GM19328 (cell line): Measurements from ENCODE around the gene SDC3.
"Not testable (repeated sequence)": the region's sequence is repeated elsewhere in the genome, so short reads cannot be mapped to it uniquely, and the experiment has no call there.

Experiments
- ATAC-seq: cut with Tn5 transposase; IDR thresholded peaks from one replicate; pipeline ENCODE4 v1.9.1; 2021; ENCODE audit warnings: mild to moderate bottlenecking, moderate library complexity; ENCODE audit not compliant: unreplicated experiment

SDC3 gene, protein sequence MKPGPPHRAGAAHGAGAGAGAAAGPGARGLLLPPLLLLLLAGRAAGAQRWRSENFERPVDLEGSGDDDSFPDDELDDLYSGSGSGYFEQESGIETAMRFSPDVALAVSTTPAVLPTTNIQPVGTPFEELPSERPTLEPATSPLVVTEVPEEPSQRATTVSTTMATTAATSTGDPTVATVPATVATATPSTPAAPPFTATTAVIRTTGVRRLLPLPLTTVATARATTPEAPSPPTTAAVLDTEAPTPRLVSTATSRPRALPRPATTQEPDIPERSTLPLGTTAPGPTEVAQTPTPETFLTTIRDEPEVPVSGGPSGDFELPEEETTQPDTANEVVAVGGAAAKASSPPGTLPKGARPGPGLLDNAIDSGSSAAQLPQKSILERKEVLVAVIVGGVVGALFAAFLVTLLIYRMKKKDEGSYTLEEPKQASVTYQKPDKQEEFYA

DNA sequence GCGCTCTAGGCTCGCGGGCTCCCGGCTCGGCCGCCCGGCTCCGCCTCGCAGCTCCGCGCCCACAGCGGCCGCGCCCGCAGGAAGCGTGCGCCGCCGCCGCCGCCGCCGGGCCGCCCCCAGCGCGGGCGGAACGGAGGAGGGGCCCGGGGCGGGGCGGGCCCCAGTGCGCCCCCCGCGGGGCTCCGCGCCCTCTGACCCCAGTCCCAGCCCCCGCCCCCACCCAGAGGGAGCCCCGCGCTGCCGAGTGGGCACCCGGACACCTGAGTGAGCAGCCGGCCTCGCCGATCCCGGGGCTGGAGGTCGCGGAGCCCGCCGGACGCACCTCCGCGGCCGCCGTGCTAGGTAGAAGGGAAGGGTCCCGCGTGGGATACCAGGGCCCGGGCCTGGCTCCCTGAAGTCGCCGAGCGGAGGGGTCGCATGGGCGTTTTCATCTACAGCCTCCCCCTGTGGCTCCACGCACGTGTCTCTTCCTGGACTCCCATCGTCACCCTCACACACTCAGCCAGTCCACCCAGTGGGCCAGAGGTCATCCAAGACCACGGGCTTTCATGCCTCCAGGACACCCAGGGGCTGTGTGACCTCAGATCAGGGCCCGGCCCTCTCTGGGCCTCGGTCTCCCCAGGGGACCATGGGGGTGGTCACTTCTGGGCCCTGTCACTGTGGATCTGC is at the start of gene SDC3:
TSS of gene SDC3 (minus strand) at position 63 of the 669 bp plus-strand sequence. CDS start 172 bp downstream, outside the sequence.
- no peak for ATAC-seq

DNA sequence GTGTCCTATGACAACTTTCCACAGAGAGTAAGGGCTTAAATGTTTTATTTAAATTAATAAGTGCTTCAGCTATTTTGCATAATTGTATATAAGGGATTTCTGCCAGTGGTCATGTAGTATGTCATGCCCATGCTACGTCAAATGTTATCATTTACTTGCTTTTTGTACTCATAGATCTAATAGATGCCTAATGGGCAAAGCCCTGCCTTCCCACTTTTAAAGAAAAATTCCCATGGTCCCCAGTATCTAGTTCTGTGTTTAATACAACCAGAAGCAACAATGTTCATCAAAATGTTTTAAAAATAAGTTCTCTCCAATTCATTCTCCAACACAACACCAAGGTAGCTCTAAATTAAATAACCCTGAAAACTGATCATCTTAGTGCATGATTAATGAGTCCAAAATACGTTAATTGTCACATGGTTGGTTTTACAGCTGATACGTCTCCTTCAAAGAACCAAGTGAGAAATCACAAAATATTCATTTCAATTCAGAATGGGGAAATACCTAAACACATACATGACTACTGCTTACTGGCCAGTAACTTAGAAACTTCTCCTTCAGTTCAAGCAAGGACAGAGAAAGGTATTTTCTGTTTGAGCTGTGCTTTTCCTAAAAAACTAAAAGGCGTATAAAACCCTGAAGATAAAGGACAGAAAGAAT is 49.1 kb upstream of the SDC3 start:
- ATAC-seq = no peak

GRCh38 chr1:30955448-30956015 is 47.0 kb upstream of the SDC3 start:
- ATAC-seq = no peak

GRCh38 chr1:30953685-30954084 is 45.1 kb upstream of the SDC3 start:
- no peak for ATAC-seq

- no peak for ATAC-seq
These were observed 43.5 kb upstream of the SDC3 start for GRCh38 chr1:30952098-30952497.

DNA sequence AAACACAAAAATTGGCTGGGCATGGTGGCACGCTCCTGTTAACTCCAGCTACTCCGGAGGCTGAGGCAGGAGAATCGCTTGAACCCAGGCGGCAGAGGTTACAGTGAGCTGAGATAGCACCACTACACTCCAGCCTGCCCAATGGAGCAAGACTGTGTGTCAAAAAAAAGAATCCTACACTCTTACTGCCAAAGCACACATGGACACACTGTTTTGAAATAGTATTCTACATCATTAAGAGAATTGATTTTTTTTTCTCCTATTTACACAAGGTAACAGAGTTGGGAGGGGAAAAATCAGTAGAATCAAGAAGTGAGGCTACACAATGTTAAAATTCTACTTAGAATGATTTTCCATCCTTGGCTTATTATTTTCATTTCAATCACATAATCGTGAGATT is 42.1 kb upstream of the SDC3 start:
- no peak for ATAC-seq

DNA sequence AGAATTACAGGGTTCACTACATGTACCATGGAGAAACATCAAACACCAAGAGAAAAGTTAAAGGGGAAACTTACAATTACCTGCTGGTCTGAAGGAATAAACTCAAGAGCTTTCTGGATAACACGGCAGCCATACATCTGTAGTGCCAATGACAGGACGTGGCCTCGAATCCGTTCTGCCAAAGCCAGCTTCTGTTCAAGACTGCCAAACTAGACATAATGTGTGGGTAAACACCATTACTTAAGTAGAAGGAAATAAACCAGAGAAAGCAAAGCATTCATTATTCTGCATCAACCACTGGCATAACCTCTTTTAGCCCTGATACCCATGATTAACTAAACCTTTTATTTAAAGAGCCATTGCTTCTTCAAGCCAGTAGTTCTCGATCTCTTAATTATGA is 41.5 kb upstream of the SDC3 start:
- ATAC-seq = no peak

GRCh38 chr1:30949487-30949838 is 40.9 kb upstream of the SDC3 start:
- not testable (repeated sequence) for ATAC-seq

DNA sequence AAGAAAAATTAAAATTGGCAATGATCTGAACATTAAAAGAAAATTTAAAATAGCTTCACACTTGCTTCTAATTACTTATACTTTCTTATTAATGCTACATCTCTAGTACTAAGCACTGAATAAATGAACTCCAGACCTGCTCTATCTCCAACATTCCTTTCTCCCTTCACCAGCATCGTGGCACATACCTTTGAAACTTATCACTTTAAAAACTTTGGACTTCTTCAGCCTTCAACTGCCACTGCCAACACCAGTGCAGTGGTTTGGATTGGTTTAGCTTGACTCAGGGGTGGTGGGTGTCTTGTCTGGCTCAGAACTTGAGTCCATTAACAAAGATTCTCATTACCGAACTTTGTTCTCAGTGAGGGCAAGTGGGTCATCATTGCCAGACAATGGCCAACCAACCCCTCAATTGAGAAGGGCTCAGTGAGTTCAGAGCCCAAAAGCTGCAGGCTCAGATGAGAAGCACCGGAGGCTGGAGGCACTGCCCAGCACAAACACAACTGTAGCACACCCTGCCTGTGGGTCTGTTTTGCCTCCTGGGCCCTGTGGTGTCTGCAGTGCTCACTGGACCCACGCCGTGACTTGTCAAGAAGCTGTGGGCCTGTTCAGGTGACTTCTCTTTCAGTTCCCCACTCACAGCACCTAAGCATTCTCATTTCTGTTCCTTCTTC is 40.4 kb upstream of the SDC3 start:
- ATAC-seq = not testable (repeated sequence)

DNA sequence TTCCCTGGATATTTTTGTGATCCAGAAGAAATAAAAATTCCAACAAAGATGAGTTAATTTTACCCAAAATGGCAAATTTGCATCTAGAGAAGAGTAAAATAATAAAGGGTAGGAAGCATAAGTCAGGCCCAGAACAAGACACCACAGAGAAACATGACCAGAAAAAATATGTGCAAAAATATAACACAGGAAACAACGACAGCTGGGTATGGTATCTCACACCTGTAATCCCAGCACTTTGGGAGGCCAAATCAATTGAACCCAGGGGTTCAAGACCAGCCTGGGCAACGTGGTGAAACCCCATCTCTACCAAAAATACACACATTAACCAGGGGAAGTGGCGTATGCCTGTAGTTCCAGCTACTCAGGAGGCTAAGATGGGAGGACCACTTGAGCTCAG is 39.7 kb upstream of the SDC3 start:
- ATAC-seq = no peak

DNA sequence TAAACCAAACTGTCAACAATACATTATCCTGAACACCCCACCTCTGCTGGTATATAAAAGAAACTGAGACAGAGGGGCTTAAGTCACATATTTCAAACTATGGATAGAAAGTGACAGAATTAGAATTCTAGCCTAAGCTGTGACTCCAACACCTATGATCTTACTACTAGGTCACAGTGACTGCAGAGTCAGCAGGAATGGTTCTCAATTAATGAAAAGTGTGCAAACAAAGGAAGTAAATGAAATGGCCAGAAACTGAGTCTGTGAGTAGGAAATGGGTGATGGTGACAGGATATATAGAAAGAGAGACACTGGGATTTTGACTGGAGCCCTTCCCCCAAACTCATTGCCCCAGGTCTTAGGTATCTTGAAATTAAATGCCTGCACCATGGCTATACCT is 38.7 kb upstream of the SDC3 start:
- ATAC-seq = no peak

- ATAC-seq = no peak
These were observed 33.9 kb upstream of the SDC3 start for GRCh38 chr1:30942326-30942963.

DNA sequence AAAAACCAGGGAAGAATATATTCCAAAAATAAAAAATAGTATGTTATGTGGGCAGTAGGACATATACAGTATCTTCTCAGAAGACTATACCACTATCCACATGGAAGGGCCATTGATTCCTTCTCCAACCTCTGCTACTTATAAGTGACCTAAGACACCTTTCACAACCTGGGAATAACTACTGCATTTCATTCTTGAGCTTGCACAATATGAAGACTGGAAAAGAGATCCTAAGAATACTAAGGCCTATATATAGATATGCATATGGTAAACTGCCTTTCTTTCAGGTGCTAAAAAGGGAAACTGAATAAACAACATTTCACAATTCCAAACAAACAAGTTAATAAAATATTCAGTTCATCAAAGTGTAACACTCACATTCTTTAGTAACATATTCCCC is 32.0 kb upstream of the SDC3 start:
- no peak for ATAC-seq

GRCh38 chr1:30936541-30937171 is 28.1 kb upstream of the SDC3 start:
- no peak for ATAC-seq

GRCh38 chr1:30935758-30936157 is 27.2 kb upstream of the SDC3 start:
- ATAC-seq = not testable (repeated sequence)

DNA sequence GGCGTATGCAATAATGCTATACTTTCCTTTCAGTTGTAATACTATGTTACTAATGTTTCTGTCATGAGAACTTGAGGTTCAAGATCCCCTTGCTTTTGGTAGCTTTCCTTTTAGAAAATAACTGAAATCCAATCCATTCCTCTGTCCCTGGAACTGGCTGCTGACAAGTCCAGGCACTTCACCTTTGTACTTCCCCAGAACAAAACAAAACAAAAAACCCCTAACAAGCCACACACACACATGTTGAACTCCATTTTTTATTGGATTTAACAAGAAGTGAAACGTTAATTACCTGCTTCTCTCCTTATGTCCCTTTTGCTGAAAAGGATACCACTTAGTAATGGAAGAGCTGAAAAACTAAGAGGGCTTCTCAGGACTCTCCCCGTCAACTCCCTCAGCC is 26.1 kb upstream of the SDC3 start:
- ATAC-seq = no peak

- no peak for ATAC-seq
These were observed 25.3 kb upstream of the SDC3 start for GRCh38 chr1:30933874-30934252.

GRCh38 chr1:30930631-30931173 is 22.1 kb upstream of the SDC3 start:
- ATAC-seq = no peak

- ATAC-seq = no peak
These were observed 21.5 kb upstream of the SDC3 start for GRCh38 chr1:30929944-30930525.
